ENCODE data around the gene IPCEF1.

IPCEF1 gene

DNA sequence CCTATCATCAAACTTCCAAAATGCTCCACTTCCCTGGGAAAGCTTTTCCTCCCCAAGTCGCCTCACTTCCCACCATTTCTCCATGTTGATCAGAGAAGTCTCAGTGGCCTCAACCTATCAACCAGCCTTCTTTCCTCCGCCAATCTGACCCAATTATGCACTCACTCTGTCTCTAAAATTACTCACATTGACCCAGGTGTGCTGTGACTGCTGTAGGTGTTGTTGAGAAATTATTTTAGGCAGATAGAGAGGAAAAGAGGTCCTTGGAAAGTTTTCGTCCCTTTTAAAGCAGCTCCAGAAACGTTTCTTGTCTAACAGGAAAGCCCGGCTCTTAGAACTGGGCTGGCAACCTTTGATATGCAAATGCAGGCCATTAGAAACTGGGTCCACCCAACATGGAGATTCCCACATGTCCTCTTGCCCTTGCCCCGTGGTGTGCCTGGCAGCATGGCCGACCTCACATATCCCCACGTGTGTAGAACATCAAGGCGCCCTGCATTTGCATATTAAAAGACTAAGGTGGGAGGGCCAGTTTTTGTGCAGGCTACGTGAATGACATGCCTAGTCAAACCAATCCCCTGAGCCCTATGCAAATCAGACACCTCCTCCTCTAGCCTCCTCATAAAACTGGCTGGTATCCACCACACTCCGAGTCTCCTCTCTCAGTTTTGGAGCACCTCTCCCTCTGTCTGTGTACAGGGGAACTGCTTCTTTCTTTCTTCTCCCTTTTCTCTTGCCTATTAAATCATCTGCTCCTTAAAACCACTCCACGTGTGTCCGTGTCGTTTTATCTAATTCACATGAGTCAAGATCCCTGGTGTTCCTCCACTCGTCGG lies 12.9 kb downstream of the IPCEF1 start:
- H3K9ac ChIP-seq (ENCODE audit: low read depth, low read length, poor library complexity, severe bottlenecking), result no peak overlapping the region
- no peak overlapping the region for H3K4me2 ChIP-seq (ENCODE audit: low read depth, low read length, poor library complexity, severe bottlenecking)
- no peak overlapping the region for H2AFZ ChIP-seq (ENCODE audit: low read length)

GRCh38 chr6:154341871-154342270 lies 14.7 kb downstream of the IPCEF1 start:
- H4K20me1 ChIP-seq (ENCODE audit: insufficient read depth, low read length, poor library complexity, severe bottlenecking), result no peaks in the 10 kb centered on the region
- H3K4me1 ChIP-seq (ENCODE audit: insufficient read depth, low read length, poor library complexity, severe bottlenecking), result no peaks in the 10 kb centered on the region
- H3K4me3 ChIP-seq (ENCODE audit: low read length, poor library complexity, severe bottlenecking), result no peak overlapping the region
- no peak for TF ChIP-seq EZH2phosphoT487 (IDR thresholded peaks at IDR 0.05; ENCODE audit: borderline replicate concordance)
- TF ChIP-seq CTCF (conservative IDR thresholded peaks at IDR 0.05; ENCODE audit: low read length), result no peak
- no peak overlapping the region for H2AFZ ChIP-seq (ENCODE audit: low read length)
- H3K36me3 ChIP-seq (ENCODE audit: insufficient read depth, low read length), result no peaks in the 10 kb centered on the region
- H3K4me2 ChIP-seq (ENCODE audit: low read depth, low read length, poor library complexity, severe bottlenecking), result no peak overlapping the region
- no peaks in the 10 kb centered on the region for H3F3A ChIP-seq (ENCODE audit: low read depth)
- H3K9me2 ChIP-seq (replicated peaks; ENCODE audit: low read depth, low read length), result no peaks in the 10 kb centered on the region
- no peaks in the 10 kb centered on the region for H3K27me3 ChIP-seq (ENCODE audit: insufficient read depth, low read length, poor library complexity, severe bottlenecking)
- H3K9ac ChIP-seq (ENCODE audit: low read depth, low read length, poor library complexity, severe bottlenecking), result no peak overlapping the region
- no peaks in the 10 kb centered on the region for H3K9me3 ChIP-seq (ENCODE audit: insufficient read depth, low read depth, low read length)
- H3K79me2 ChIP-seq (ENCODE audit: insufficient read depth, low read length), result no peaks in the 10 kb centered on the region

More for the DNA sequence above, 12.9 kb downstream of the IPCEF1 start:
- Histone ChIP-seq H3K9me2 (replicated peaks; ENCODE audit: low read depth, low read length) (no peaks in the 10 kb centered on the region), H3K4me3 (ENCODE audit: low read length, poor library complexity, severe bottlenecking) (no peak overlapping the region), H3K79me2 (ENCODE audit: insufficient read depth, low read length) (no peaks in the 10 kb centered on the region), H3F3A (ENCODE audit: low read depth) (no peaks in the 10 kb centered on the region), H3K27me3 (ENCODE audit: insufficient read depth, low read length, poor library complexity, severe bottlenecking) (no peaks in the 10 kb centered on the region), H3K4me1 (ENCODE audit: insufficient read depth, low read length, poor library complexity, severe bottlenecking) (no peaks in the 10 kb centered on the region), H3K36me3 (ENCODE audit: insufficient read depth, low read length) (no peaks in the 10 kb centered on the region), H4K20me1 (ENCODE audit: insufficient read depth, low read length, poor library complexity, severe bottlenecking) (no peaks in the 10 kb centered on the region), H3K9me3 (ENCODE audit: insufficient read depth, low read depth, low read length) (no peaks in the 10 kb centered on the region)
- no peak for TF ChIP-seq EZH2phosphoT487 (IDR thresholded peaks at IDR 0.05; ENCODE audit: borderline replicate concordance)
- no peak for TF ChIP-seq CTCF (conservative IDR thresholded peaks at IDR 0.05; ENCODE audit: low read length)

DNA sequence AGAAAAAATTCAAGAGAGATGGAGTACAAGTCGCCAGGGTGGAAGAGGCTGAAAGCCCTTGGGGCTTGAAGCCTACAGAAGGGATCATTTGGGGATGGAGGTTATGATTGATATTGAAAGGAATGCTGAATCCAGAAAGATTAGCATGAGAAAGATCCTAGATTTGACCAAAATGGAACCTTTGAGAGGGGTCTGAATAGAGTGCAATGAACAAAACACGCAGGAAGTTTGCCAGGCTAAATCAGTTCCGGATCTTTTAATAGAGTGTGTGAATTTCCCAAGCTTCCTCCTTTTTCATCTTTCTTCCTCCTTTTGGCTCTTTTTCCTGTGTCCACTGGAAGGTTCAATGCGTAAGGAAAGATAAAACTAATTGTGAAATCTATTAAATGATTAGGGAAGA lies 15.3 kb downstream of the IPCEF1 start:
- Histone ChIP-seq H3K9ac (ENCODE audit: low read depth, low read length, poor library complexity, severe bottlenecking) (no peak overlapping the region), H3K27me3 (ENCODE audit: insufficient read depth, low read length, poor library complexity, severe bottlenecking) (no peaks in the 10 kb centered on the region), H3K9me3 (ENCODE audit: insufficient read depth, low read depth, low read length) (no peaks in the 10 kb centered on the region), H3K4me3 (ENCODE audit: low read length, poor library complexity, severe bottlenecking) (no peak overlapping the region), H3K36me3 (ENCODE audit: insufficient read depth, low read length) (no peaks in the 10 kb centered on the region), H4K20me1 (ENCODE audit: insufficient read depth, low read length, poor library complexity, severe bottlenecking) (no peaks in the 10 kb centered on the region), H3K4me1 (ENCODE audit: insufficient read depth, low read length, poor library complexity, severe bottlenecking) (no peaks in the 10 kb centered on the region), H3K4me2 (ENCODE audit: low read depth, low read length, poor library complexity, severe bottlenecking) (no peak overlapping the region), H2AFZ (ENCODE audit: low read length) (no peak overlapping the region), H3K9me2 (replicated peaks; ENCODE audit: low read depth, low read length) (no peaks in the 10 kb centered on the region), H3F3A (ENCODE audit: low read depth) (no peaks in the 10 kb centered on the region), H3K79me2 (ENCODE audit: insufficient read depth, low read length) (no peaks in the 10 kb centered on the region)
- no peak for TF ChIP-seq EZH2phosphoT487 (IDR thresholded peaks at IDR 0.05; ENCODE audit: borderline replicate concordance)
- TF ChIP-seq CTCF (conservative IDR thresholded peaks at IDR 0.05; ENCODE audit: low read length), result no peak
